SK-N-SH (cell line): ENCODE data around the gene CDH24. TPM values are rescaled to one million over a fixed set of nuclear protein-coding genes. Genes with fewer than 3 reads are reported as not detected.
"Not testable (repeated sequence)": the region's sequence is repeated elsewhere in the genome, so short reads cannot be mapped to it uniquely, and the experiment has no call there.

ENCODE experiments used
- CTCF ChIA-PET: fragments of 300-600, 350-600 bp; formaldehyde crosslinking; extraction: SDS; loops from one replicate; lab custom pipeline; 2021; lab: Yijun Ruan, JAX
- POLR2A ChIA-PET: fragments of 350-600 bp; sonication (Branson Sonifier 250); formaldehyde crosslinking; extraction: SDS; loops from one replicate; lab custom pipeline; 2020; ENCODE audit warnings: antibody characterized with exemption, inconsistent platforms; lab: Yijun Ruan, JAX
- DNase-seq: peaks from one replicate; pipeline ENCODE4 v3.0.0; 2012
- H2AFZ ChIP-seq: fragments of 200-600 bp; sonication (generic); 2 replicates; pipeline ENCODE4 v1.8.1; 2016; ENCODE audit warnings: antibody characterized with exemption, mild to moderate bottlenecking, low read depth
- H3F3A ChIP-seq: fragments of 200-600 bp; sonication (generic); replicated peaks from 2 replicates; pipeline ENCODE3; 2016; ENCODE audit warnings: antibody characterized with exemption, mild to moderate bottlenecking; ENCODE audit not compliant: insufficient read depth
- H3K27ac ChIP-seq, 2 experiments: fragments of 200-500 bp in 1 of 2; fragments of 200-600 bp in 1 of 2; sonication (Bioruptor generic) in 1 of 2; sonication (generic), shearing (Covaris generic) in 1 of 2; 2 replicates each; pipeline versions ENCODE4 v1.5.1 to v1.6.1; 2014 to 2016; ENCODE audit warnings: low read depth in 2 of 2, inconsistent platforms in 1 of 2, low read length in 1 of 2, mild to moderate bottlenecking in 1 of 2, mixed read lengths in 1 of 2
- H3K27me3 ChIP-seq: fragments of 200-600 bp; sonication (generic), shearing (Covaris generic); 2 replicates; pipeline ENCODE4 v1.6.1; 2016; ENCODE audit warnings: mixed run types; ENCODE audit not compliant: insufficient read depth
- H3K36me3 ChIP-seq, 2 experiments: fragments of 200-500 bp in 1 of 2; fragments of 200-600 bp in 1 of 2; sonication (Bioruptor generic) in 1 of 2; sonication (generic) in 1 of 2; replicated peaks in 1 of 2; 2 replicates each; pipeline versions ENCODE3 to v1.5.1; 2014 to 2016; ENCODE audit warnings: low read length in 1 of 2, mild to moderate bottlenecking in 1 of 2; ENCODE audit not compliant: insufficient read depth in 2 of 2, control insufficient read depth in 1 of 2
- H3K4me1 ChIP-seq, 2 experiments: fragments of 200-500 bp in 1 of 2; fragments of 200-600 bp in 1 of 2; sonication (Bioruptor generic) in 1 of 2; sonication (generic), shearing (Covaris generic) in 1 of 2; 2 replicates each; pipeline versions ENCODE4 v1.5.1 to v1.6.1; 2014 to 2016; ENCODE audit warnings: low read depth in 1 of 2, low read length in 1 of 2, mixed run types in 1 of 2; ENCODE audit not compliant: insufficient read depth in 2 of 2, control insufficient read depth in 1 of 2
- H3K4me2 ChIP-seq: fragments of 200-600 bp; sonication (generic), shearing (Covaris generic); 2 replicates; pipeline ENCODE4 v1.6.1; 2017; ENCODE audit warnings: mixed run types
- H3K4me3 ChIP-seq, 2 experiments: fragments of 200-500 bp in 1 of 2; fragments of 200-600 bp in 1 of 2; sonication (Bioruptor generic) in 1 of 2; sonication (generic), shearing (Covaris generic) in 1 of 2; 2 replicates each; pipeline versions ENCODE4 v1.5.1 to v1.8.1; 2014 to 2016; ENCODE audit warnings: low read depth in 2 of 2, inconsistent platforms in 1 of 2, low read length in 1 of 2, mild to moderate bottlenecking in 1 of 2, mixed read lengths in 1 of 2, moderate library complexity in 1 of 2
- H3K79me2 ChIP-seq: fragments of 200-600 bp; sonication (generic); 2 replicates; pipeline ENCODE4 v1.8.1; 2017; ENCODE audit warnings: mild to moderate bottlenecking; ENCODE audit not compliant: insufficient read depth
- H3K9ac ChIP-seq: fragments of 200-600 bp; sonication (generic); 2 replicates; pipeline ENCODE4 v1.6.1; 2017; ENCODE audit warnings: mixed run types
- H3K9me2 ChIP-seq: fragments of 200-600 bp; sonication (generic); 2 replicates; pipeline ENCODE4 v1.6.1; 2017; ENCODE audit warnings: mixed run types
- H3K9me3 ChIP-seq: fragments of 200-600 bp; sonication (generic); 2 replicates; pipeline ENCODE4 v1.6.1; 2017; ENCODE audit warnings: mixed run types, mild to moderate bottlenecking, moderate library complexity
- H4K20me1 ChIP-seq: fragments of 200-600 bp; sonication (generic); 2 replicates; pipeline ENCODE4 v1.6.1; 2017; ENCODE audit warnings: mild to moderate bottlenecking, mixed run types; ENCODE audit not compliant: insufficient read depth
- EP300 ChIP-seq, 2 experiments: IDR thresholded peaks; 2 replicates each; pipeline versions ENCODE4 v1.4.0 to v1.6.1; 2012; ENCODE audit warnings: borderline replicate concordance in 1 of 2, low read depth in 1 of 2, low read length in 1 of 2
- FOXM1 ChIP-seq: IDR thresholded peaks from 2 replicates; pipeline ENCODE4 v1.4.0; 2012; ENCODE audit warnings: low read depth, mild to moderate bottlenecking
- GABPA ChIP-seq: IDR thresholded peaks from 2 replicates; pipeline ENCODE4 v1.4.0; 2012; ENCODE audit warnings: low read depth, mild to moderate bottlenecking
- MXI1 ChIP-seq: IDR thresholded peaks from 2 replicates; pipeline ENCODE4 v1.6.1; 2012; ENCODE audit warnings: mild to moderate bottlenecking, low read depth, low read length, improper control_type of control experiment
- RAD21 ChIP-seq: IDR thresholded peaks from 2 replicates; pipeline ENCODE4 v1.6.1; 2012; ENCODE audit warnings: mild to moderate bottlenecking, low read length
- RCOR1 ChIP-seq: fragments of 150-350 bp; IDR thresholded peaks from 2 replicates; pipeline ENCODE4 v1.6.1; 2017; ENCODE audit warnings: antibody characterized with exemption, low read length
- RFX5 ChIP-seq: IDR thresholded peaks from 2 replicates; pipeline ENCODE4 v1.6.1; 2012; ENCODE audit warnings: mild to moderate bottlenecking, improper control_type of control experiment, low read length
- SMC3 ChIP-seq: IDR thresholded peaks from 2 replicates; pipeline ENCODE4 v1.6.1; 2012; ENCODE audit warnings: low read depth, low read length, improper control_type of control experiment
- TEAD4 ChIP-seq: IDR thresholded peaks from 2 replicates; pipeline ENCODE4 v1.4.0; 2012; ENCODE audit warnings: mild to moderate bottlenecking, borderline replicate concordance; ENCODE audit not compliant: insufficient read depth
- ZBTB33 ChIP-seq: IDR thresholded peaks from 2 replicates; pipeline ENCODE4 v1.4.0; 2012; ENCODE audit warnings: low read depth, borderline replicate concordance
- WGBS: methylation state at CpG from one replicate; pipeline ENCODE4 v1.1.6; 2017; ENCODE audit warnings: low lambda C conversion rate; 5-methylcytosine and 5-hydroxymethylcytosine counted together
- polyA plus RNA-seq, 3 experiments: library from polyadenylated mRNA; depleted of rRNA; stranded (reverse); fragments of >200 nt; gene quantifications; 2 replicates each; pipeline ENCODE4 v1.2.3, GENCODE V29; 2012
- TF ChIP-seq, protein P1 (sequence below): fragments of 150-350 bp; IDR thresholded peaks from 2 replicates; pipeline ENCODE4 v1.6.1; 2016; ENCODE audit warnings: mild to moderate bottlenecking, low read depth, low read length

CDH24 gene
- polyA plus RNA-seq, 1 of the 3 experiments (the other 2 are of a cell fraction) = 30.8 TPM

- POLR2A ChIA-PET = interaction anchor here (1.7 kb wide), 1 partner anchor 9 kb away, joined by 6 read pairs; no protein-coding TSS in a partner anchor
- CTCF ChIA-PET = interaction anchor here (0.8 to 3.6 kb wide), 11 partner anchors 9 to 53 kb away, joined by 3 to 18 read pairs (median 4); partner anchors contain the start of genes AJUBA and CDH24
Measured at GRCh38 chr14:23015618-23016017, 41.7 kb downstream of the CDH24 start.

GRCh38 chr14:23013749-23014054, 43.6 kb downstream of the CDH24 start:
- H3K4me3 ChIP-seq, H3K9me3 ChIP-seq, H3K79me2 ChIP-seq, DNase-seq, H4K20me1 ChIP-seq, H3K27me3 ChIP-seq, H3K9me2 ChIP-seq, POLR2A ChIA-PET, H3K36me3 ChIP-seq, H3K4me2 ChIP-seq, H2AFZ ChIP-seq, H3K9ac ChIP-seq, H3K27ac ChIP-seq: not testable (repeated sequence)
- CTCF ChIA-PET = interaction anchor here (0.9 to 4.2 kb wide), 7 partner anchors 10 to 45 kb away, joined by 4 to 29 read pairs (median 4); partner anchors contain the start of gene AJUBA
- H3K4me1 ChIP-seq = peaks cover 7 to 17% of the 10 kb centered on the region in 2 experiments; a peak in 3 of 4 replicates
- 92% methylated on average over 5 of the region's 5 CpGs for WGBS
- H3F3A ChIP-seq = peaks cover 15% of the 10 kb centered on the region

More at GRCh38 chr14:23015618-23016017, 41.7 kb downstream of the CDH24 start:
- Histone ChIP-seq H4K20me1 (no peaks in the 10 kb centered on the region), H3K4me2 (no peak overlapping the region), H2AFZ (no peak overlapping the region), H3K27me3 (no peaks in the 10 kb centered on the region), H3K9me3 (no peaks in the 10 kb centered on the region), H3K79me2 (no peaks in the 10 kb centered on the region), H3F3A (peaks cover 11% of the 10 kb centered on the region), H3K27ac (no peak overlapping the region), H3K4me1 (peaks cover 0 to 11% of the 10 kb centered on the region in 2 experiments; a peak in 1 of 4 replicates), H3K9me2 (no peaks in the 10 kb centered on the region)
- 96% methylated on average over 4 of the region's 4 CpGs for whole genome bisulfite sequencing
- DNase-seq = no peak
- TF ChIP-seq SMC3 = no peak
- TF ChIP-seq ZBTB33 = no peak
- TF ChIP-seq, all 33 proteins: peak for 0
- Histone ChIP-seq H3K36me3 (no peaks in the 10 kb centered on the region), H3K9ac (no peak overlapping the region), H3K4me3 (no peak overlapping the region)

GRCh38 chr14:23013054-23013748, 44.1 kb downstream of the CDH24 start:
- H3K4me2 ChIP-seq = no peak overlapping the region
- H3F3A ChIP-seq = peaks cover 19% of the 10 kb centered on the region
- ChIA-PET POLR2A (interaction anchor here (1.2 to 1.6 kb wide), 3 partner anchors 9 to 45 kb away, joined by 3 to 6 read pairs (median 4); no protein-coding TSS in a partner anchor), CTCF (interaction anchor here (0.9 to 4.2 kb wide), 10 partner anchors 10 to 287 kb away, joined by 3 to 29 read pairs (median 4); partner anchors contain the start of gene AJUBA)
- WGBS = 66% methylated on average over 6 of the region's 6 CpGs
- no peaks in the 10 kb centered on the region for H3K9me3 ChIP-seq
- H3K27ac ChIP-seq = peak overlapping the region in 1 of 2 experiments; percentile 36; a peak in 1 of 4 replicates
- no peaks in the 10 kb centered on the region for H3K36me3 ChIP-seq
- no peak overlapping the region for H2AFZ ChIP-seq
- no peak overlapping the region for H3K9ac ChIP-seq
- no peaks in the 10 kb centered on the region for H3K79me2 ChIP-seq
- peaks cover 7 to 17% of the 10 kb centered on the region in 2 experiments; a peak in 3 of 4 replicates for H3K4me1 ChIP-seq
- H3K4me3 ChIP-seq = no peak overlapping the region
- DNase-seq = peak; percentile 62
- no peaks in the 10 kb centered on the region for H4K20me1 ChIP-seq
- TF ChIP-seq MXI1 (peak; percentile 55; the same call in 1 of the 2 replicates), RFX5 (no peak), RCOR1 (peak; percentile 75; the same call in 1 of the 2 replicates), GABPA (no peak), FOXM1 (no peak), RAD21 (no peak), ZBTB33 (no peak), TEAD4 (no peak), EP300 (IDR thresholded peaks at IDR 0.05; ENCODE audit: borderline replicate concordance in 1 of 2, low read depth in 1 of 2, low read length in 1 of 2) (peak in 1 of 2 experiments; percentile 89; a peak in 2 of 4 replicates)
- TF ChIP-seq, protein P1, sequence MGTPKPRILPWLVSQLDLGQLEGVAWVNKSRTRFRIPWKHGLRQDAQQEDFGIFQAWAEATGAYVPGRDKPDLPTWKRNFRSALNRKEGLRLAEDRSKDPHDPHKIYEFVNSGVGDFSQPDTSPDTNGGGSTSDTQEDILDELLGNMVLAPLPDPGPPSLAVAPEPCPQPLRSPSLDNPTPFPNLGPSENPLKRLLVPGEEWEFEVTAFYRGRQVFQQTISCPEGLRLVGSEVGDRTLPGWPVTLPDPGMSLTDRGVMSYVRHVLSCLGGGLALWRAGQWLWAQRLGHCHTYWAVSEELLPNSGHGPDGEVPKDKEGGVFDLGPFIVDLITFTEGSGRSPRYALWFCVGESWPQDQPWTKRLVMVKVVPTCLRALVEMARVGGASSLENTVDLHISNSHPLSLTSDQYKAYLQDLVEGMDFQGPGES = no peak
- H3K27me3 ChIP-seq = no peaks in the 10 kb centered on the region
- H3K9me2 ChIP-seq = no peaks in the 10 kb centered on the region
